ENCODE measurements around the gene OR11G2. TPM values are rescaled to one million over a fixed set of nuclear protein-coding genes. Genes with fewer than 3 reads are reported as not detected.
"Not testable (repeated sequence)": the region's sequence is repeated elsewhere in the genome, so short reads cannot be mapped to it uniquely, and the experiment has no call there.

Gene OR11G2
- total RNA-seq, 1 donor from 2014 or later = not detected

DNA sequence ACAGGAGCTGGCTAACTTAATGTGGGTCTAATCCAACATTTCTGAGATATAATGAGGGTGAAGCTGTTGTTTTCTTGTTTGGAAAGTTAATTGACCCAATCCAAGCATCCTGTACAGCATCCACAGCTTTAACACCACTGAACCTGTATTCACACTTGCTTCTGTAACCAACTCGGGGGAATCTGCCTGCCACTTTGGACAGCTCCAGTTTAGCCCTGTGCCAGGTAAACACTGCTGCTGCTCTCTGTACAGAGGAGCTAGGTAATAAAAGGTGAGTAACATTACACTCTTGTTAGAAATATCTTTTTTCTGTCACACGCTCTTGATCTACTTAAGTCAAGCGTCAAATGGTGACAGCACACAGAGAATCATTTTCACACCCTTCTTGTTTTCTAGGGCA lies 700 bp downstream of the OR11G2 start:
- H3K27ac Mint-ChIP-seq (ENCODE audit: unreplicated experiment) = no peak overlapping the region
- no peak for DNase-seq (ENCODE audit: low read depth, low spot score)
- H3K4me3 Mint-ChIP-seq = no peak overlapping the region
- H3K27me3 Mint-ChIP-seq (ENCODE audit: low read depth) = no peaks in the 10 kb centered on the region
- TF ChIP-seq, protein P1, sequence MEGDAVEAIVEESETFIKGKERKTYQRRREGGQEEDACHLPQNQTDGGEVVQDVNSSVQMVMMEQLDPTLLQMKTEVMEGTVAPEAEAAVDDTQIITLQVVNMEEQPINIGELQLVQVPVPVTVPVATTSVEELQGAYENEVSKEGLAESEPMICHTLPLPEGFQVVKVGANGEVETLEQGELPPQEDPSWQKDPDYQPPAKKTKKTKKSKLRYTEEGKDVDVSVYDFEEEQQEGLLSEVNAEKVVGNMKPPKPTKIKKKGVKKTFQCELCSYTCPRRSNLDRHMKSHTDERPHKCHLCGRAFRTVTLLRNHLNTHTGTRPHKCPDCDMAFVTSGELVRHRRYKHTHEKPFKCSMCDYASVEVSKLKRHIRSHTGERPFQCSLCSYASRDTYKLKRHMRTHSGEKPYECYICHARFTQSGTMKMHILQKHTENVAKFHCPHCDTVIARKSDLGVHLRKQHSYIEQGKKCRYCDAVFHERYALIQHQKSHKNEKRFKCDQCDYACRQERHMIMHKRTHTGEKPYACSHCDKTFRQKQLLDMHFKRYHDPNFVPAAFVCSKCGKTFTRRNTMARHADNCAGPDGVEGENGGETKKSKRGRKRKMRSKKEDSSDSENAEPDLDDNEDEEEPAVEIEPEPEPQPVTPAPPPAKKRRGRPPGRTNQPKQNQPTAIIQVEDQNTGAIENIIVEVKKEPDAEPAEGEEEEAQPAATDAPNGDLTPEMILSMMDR (conservative IDR thresholded peaks at IDR 0.05) = no peak
- H3K4me1 Mint-ChIP-seq = no peaks in the 10 kb centered on the region
- H3K9me3 Mint-ChIP-seq = peaks cover 23% of the 10 kb centered on the region
- H3K36me3 Mint-ChIP-seq (ENCODE audit: low read depth) = peaks cover 7% of the 10 kb centered on the region

DNA sequence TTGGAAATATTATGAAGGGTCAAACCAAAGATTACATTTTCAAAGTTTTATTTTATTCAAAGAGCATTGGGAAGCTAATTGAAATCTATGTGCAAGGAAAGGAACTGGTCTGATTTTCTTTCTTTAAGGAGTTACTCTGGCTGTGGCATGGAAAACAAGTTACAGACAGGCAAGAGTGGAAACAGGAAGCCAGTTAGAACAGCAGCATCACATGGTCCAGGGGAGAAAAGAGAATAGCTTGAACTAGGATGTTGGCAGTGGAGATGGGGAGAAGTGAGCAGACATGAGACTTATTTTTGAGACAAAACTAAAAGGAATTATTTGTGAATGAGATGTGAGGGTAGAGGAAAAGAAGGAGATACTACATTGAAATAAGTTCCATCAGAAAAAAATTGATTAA lies 3.4 kb downstream of the OR11G2 start:
- Mint-ChIP-seq H3K36me3 (ENCODE audit: low read depth) (peaks cover 7% of the 10 kb centered on the region), H3K4me3 (no peak overlapping the region), H3K27ac (ENCODE audit: unreplicated experiment) (no peak overlapping the region), H3K27me3 (ENCODE audit: low read depth) (no peaks in the 10 kb centered on the region), H3K4me1 (no peaks in the 10 kb centered on the region), H3K9me3 (peaks cover 27% of the 10 kb centered on the region)
- no peak for DNase-seq (ENCODE audit: low read depth, low spot score)
- TF ChIP-seq, protein P1 (conservative IDR thresholded peaks at IDR 0.05) = no peak

DNA sequence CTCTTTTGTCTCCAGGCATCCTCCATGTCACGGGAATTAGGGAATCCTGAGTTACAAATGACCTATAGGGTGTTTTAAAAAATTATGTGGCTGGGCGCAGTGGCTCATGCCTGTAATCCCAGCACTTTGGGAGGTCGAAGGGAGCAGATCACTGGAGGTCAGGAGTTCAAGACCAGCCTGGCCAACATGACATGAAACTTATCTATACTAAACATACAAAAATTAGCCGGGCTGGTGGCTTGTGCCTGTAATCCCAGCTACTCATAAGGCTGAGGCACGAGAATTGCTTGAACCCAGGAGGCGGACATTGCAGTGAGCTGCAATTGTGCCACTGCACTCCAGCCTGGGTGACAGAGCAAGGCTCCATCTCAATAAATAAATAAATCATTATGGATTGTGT lies 4.5 kb downstream of the OR11G2 start:
- DNase-seq (ENCODE audit: low read depth, low spot score); H3K4me3 Mint-ChIP-seq; H3K4me1 Mint-ChIP-seq; H3K36me3 Mint-ChIP-seq (ENCODE audit: low read depth); H3K27me3 Mint-ChIP-seq (ENCODE audit: low read depth); H3K27ac Mint-ChIP-seq (ENCODE audit: unreplicated experiment): not testable (repeated sequence)
- H3K9me3 Mint-ChIP-seq = peaks cover 26% of the 10 kb centered on the region

DNA sequence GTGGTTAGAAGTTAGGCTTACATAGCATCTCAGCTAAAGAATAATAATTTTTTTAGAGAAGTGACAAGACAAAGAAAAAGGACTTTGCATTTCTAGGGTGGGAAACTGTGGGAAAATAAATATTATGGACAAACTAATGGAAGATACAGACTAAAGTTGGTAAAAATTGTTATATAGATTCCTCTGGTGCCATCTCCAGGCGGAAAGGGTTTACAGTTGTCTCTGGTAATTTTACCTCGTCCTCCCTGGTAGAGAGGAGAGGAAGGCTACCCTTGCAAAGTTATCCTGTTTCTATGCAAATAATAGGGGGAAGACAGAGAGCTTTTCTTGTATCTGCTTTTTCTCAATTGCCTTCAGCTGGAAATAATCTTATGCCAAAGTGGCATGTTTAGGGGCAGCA lies 5.2 kb downstream of the OR11G2 start:
- Mint-ChIP-seq H3K27ac (ENCODE audit: unreplicated experiment) (no peak overlapping the region), H3K4me1 (no peaks in the 10 kb centered on the region), H3K9me3 (peaks cover 26% of the 10 kb centered on the region), H3K27me3 (ENCODE audit: low read depth) (no peaks in the 10 kb centered on the region), H3K4me3 (no peak overlapping the region), H3K36me3 (ENCODE audit: low read depth) (peaks cover 7% of the 10 kb centered on the region)
- TF ChIP-seq, protein P1 (conservative IDR thresholded peaks at IDR 0.05) = no peak
- no peak for DNase-seq (ENCODE audit: low read depth, low spot score)

DNA sequence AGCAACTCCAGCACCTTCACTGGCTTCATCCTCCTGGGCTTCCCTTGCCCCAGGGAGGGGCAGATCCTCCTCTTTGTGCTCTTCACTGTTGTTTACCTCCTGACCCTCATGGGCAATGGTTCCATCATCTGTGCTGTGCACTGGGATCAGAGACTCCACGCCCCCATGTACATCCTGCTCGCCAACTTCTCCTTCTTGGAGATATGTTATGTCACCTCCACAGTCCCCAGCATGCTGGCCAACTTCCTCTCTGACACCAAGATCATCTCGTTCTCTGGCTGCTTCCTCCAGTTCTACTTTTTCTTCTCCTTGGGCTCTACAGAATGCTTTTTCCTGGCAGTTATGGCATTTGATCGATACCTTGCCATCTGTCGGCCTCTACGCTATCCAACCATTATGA lies 6.8 kb downstream of the OR11G2 start:
- Mint-ChIP-seq H3K27ac (ENCODE audit: unreplicated experiment) (no peak overlapping the region), H3K4me1 (no peaks in the 10 kb centered on the region), H3K9me3 (peaks cover 29% of the 10 kb centered on the region), H3K27me3 (ENCODE audit: low read depth) (no peaks in the 10 kb centered on the region), H3K4me3 (no peak overlapping the region), H3K36me3 (ENCODE audit: low read depth) (peaks cover 9% of the 10 kb centered on the region)
- no peak for DNase-seq (ENCODE audit: low read depth, low spot score)
- TF ChIP-seq, protein P1 (conservative IDR thresholded peaks at IDR 0.05) = no peak

DNA sequence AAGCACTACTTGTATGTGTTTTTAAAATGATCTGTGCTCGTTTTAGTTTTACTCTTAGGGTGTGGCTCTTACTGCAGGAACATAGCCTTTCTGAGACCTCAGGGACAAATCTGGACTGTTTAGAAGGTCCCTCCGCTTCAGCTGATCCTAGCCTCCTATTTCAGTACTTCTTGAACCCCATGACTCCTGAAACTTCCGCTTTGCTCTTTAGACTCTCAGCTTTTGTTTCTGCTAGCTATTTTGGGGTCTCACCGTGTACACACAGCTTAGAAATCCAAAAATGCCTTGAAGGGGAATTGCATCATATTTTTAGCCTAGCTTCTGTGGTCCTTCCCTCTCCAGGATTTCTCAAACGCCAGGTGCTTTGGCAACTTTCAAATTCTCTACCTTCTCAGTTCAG lies 8.3 kb downstream of the OR11G2 start:
- Mint-ChIP-seq H3K9me3 (peaks cover 27% of the 10 kb centered on the region), H3K27ac (ENCODE audit: unreplicated experiment) (no peak overlapping the region), H3K4me3 (no peak overlapping the region), H3K36me3 (ENCODE audit: low read depth) (peaks cover 5% of the 10 kb centered on the region), H3K4me1 (no peaks in the 10 kb centered on the region), H3K27me3 (ENCODE audit: low read depth) (no peaks in the 10 kb centered on the region)
- TF ChIP-seq, protein P1 (conservative IDR thresholded peaks at IDR 0.05) = no peak
- DNase-seq (ENCODE audit: low read depth, low spot score) = no peak

All from neural crest cell (in vitro differentiated cells).